Stomach (tissue), 9 donors: ENCODE measurements around the gene CRB2. TPM values are rescaled to one million over a fixed set of nuclear protein-coding genes. Genes with fewer than 3 reads are reported as not detected.

ENCODE experiments used
- DNase-seq, 2 donors: peaks; one replicate each; pipeline versions ENCODE4 v3.0.0 to v3.0.0-alpha.2; 2013 to 2019
- H3K27ac ChIP-seq, 5 donors: fragments of 200-600 bp in 4 of 5; sonication (generic) in 4 of 5; one replicate each; pipeline ENCODE4 v1.5.1; 2013 to 2019; ENCODE audit warnings: mild to moderate bottlenecking in 1 of 5, moderate library complexity in 1 of 5
- H3K27me3 ChIP-seq, 3 donors: fragments of 200-600 bp; sonication (generic); one replicate each; pipeline ENCODE4 v1.5.1; 2017 to 2019; ENCODE audit warnings: mixed run types in 1 of 3
- H3K36me3 ChIP-seq, 4 donors: fragments of 200-600 bp; sonication (generic); 1 replicate in 3 of 4; 2 replicates in 1 of 4; pipeline ENCODE4 v1.5.1; 2016 to 2019
- H3K4me1 ChIP-seq, 4 donors: fragments of 200-600 bp; sonication (generic); one replicate each; pipeline ENCODE4 v1.5.1; 2016 to 2019
- H3K4me3 ChIP-seq, 4 donors: fragments of 200-600 bp; sonication (generic) in 3 of 4; one replicate each; pipeline ENCODE4 v1.5.1; 2016 to 2019; ENCODE audit warnings: mild to moderate bottlenecking in 1 of 4
- H3K9me3 ChIP-seq, 4 donors: fragments of 200-600 bp; sonication (generic); one replicate each; pipeline ENCODE4 v1.5.1; 2016 to 2019
- CTCF ChIP-seq, 7 experiments: fragments of 450-650 bp in 4 of 7; fragments of 200-600 bp in 3 of 7; sonication (generic) in 3 of 7; IDR thresholded peaks; one replicate each; pipeline ENCODE4 v1.5.1; 2016 to 2019; ENCODE audit warnings: antibody characterized with exemption in 7 of 7, control low read depth in 2 of 7, mild to moderate bottlenecking in 1 of 7
- EP300 ChIP-seq: sonication (generic); formaldehyde crosslinking; IDR thresholded peaks from one replicate; pipeline ENCODE4 v1.6.1; 2017; ENCODE audit warnings: antibody characterized with exemption
- POLR2A ChIP-seq, 4 donors: fragments of 450-650 bp; IDR thresholded peaks; one replicate each; pipeline ENCODE4 v1.6.1; 2016; ENCODE audit warnings: antibody characterized with exemption in 4 of 4, control low read depth in 2 of 4, mild to moderate bottlenecking in 1 of 4, moderate library complexity in 1 of 4
- POLR2AphosphoS5 ChIP-seq, 3 donors: sonication (generic); formaldehyde crosslinking; IDR thresholded peaks; one replicate each; pipeline ENCODE4 v1.6.1; 2016; ENCODE audit warnings: antibody characterized with exemption in 3 of 3
- WGBS, 5 donors: extraction: QIAGEN DNeasy Blood & Tissue Kit in 3 of 5; methylation state at CpG; one replicate each; pipeline versions ENCODE4 v1.1.5 to v1.1.7; 2013 to 2018; 5-methylcytosine and 5-hydroxymethylcytosine counted together
- intact Hi-C: fragments of 100-400 bp; cut with DNase I; formaldehyde crosslinking; loops from one replicate; pipeline ENCODE4 v1.15.1; 2023; ENCODE audit warnings: low total_unique reads
- polyA plus RNA-seq, 3 donors: library from polyadenylated mRNA; stranded (reverse); fragments of 200-250 nt; gene quantifications; one replicate each; pipeline ENCODE4 v1.2.3, GENCODE V29; 2013
- total RNA-seq, 5 donors: library from RNA; depleted of rRNA; stranded (reverse); fragments of >200 nt; gene quantifications; one replicate each; pipeline versions ENCODE4 v1.1.0 to v1.2.3, GENCODE V29; 2014 to 2016
- donor health status: healthy with polysubstance abuse.
- donor health status: Bipolar disorder and iron deficiency.
- donor health status: healthy.

Gene CRB2
- total and polyA plus RNA-seq, 8 donors, result 0.03 to 4.3 (median 0.19) TPM; not detected in 4

- no peak for TF ChIP-seq EP300
- TF ChIP-seq POLR2AphosphoS5 (IDR thresholded peaks at IDR 0.05), result no peak
- TF ChIP-seq POLR2A (IDR thresholded peaks at IDR 0.05), result no peak
- Histone ChIP-seq H3K27me3 (peaks cover 0 to 19% (median 6%) of the 10 kb centered on the region in 3 donors), H3K4me3 (no peak overlapping the region), H3K36me3 (no peaks in the 10 kb centered on the region), H3K4me1 (peaks cover 9 to 19% (median 16%) of the 10 kb centered on the region in 4 donors), H3K27ac (no peak overlapping the region), H3K9me3 (no peaks in the 10 kb centered on the region)
- no peak for DNase-seq
- intact Hi-C loops, result no loop called here
- 60 to 73% (median 68%) methylated on average over 11 of the region's 11 CpGs for WGBS, 5 donors
Observed at GRCh38 chr9:123361731-123362510, 5.9 kb downstream of the CRB2 start.

- intact Hi-C loops, result no loop called here
- Histone ChIP-seq H3K4me3 (no peak overlapping the region), H3K27me3 (peaks cover 0 to 28% (median 6%) of the 10 kb centered on the region in 3 donors), H3K4me1 (peaks cover 9 to 19% (median 16%) of the 10 kb centered on the region in 4 donors), H3K9me3 (no peaks in the 10 kb centered on the region), H3K36me3 (no peaks in the 10 kb centered on the region), H3K27ac (no peak overlapping the region)
- WGBS, 5 donors, result 87 to 95% (median 92%) methylated on average over 12 to 23 of the region's 23 CpGs
- TF ChIP-seq POLR2A (IDR thresholded peaks at IDR 0.05) (no peak), POLR2AphosphoS5 (IDR thresholded peaks at IDR 0.05) (no peak), CTCF (IDR thresholded peaks at IDR 0.05) (no peak), EP300 (no peak)
- DNase-seq, result no peak
Observed at GRCh38 chr9:123362856-123363255, 6.9 kb downstream of the CRB2 start.

- intact Hi-C loops, result no loop called here
- Histone ChIP-seq H3K4me1 (peaks cover 9 to 18% (median 16%) of the 10 kb centered on the region in 4 donors), H3K36me3 (no peaks in the 10 kb centered on the region), H3K4me3 (no peak overlapping the region), H3K27ac (no peak overlapping the region), H3K27me3 (peaks cover 0 to 42% (median 12%) of the 10 kb centered on the region in 3 donors), H3K9me3 (no peaks in the 10 kb centered on the region)
- WGBS, 5 donors, result 62 to 75% (median 70%) methylated on average over 10 to 11 of the region's 11 CpGs
- no peak for TF ChIP-seq CTCF (IDR thresholded peaks at IDR 0.05)
- peak in 1 of 2 donors; percentile 74 for DNase-seq
Observed at GRCh38 chr9:123364241-123364824, 8.3 kb downstream of the CRB2 start.

GRCh38 chr9:123365287-123365880 lies 9.4 kb downstream of the CRB2 start:
- no peak overlapping the region for H3K4me3 ChIP-seq
- H3K27ac ChIP-seq, result no peak overlapping the region
- H3K36me3 ChIP-seq, result no peaks in the 10 kb centered on the region
- 75 to 88% (median 87%) methylated on average over 12 of the region's 12 CpGs for WGBS, 5 donors
- DNase-seq, result no peak
- intact Hi-C loops, result no loop called here
- no peaks in the 10 kb centered on the region for H3K9me3 ChIP-seq
- TF ChIP-seq POLR2AphosphoS5 (IDR thresholded peaks at IDR 0.05) (no peak), CTCF (IDR thresholded peaks at IDR 0.05) (no peak), POLR2A (IDR thresholded peaks at IDR 0.05) (no peak), EP300 (no peak)
- peaks cover 0 to 53% (median 12%) of the 10 kb centered on the region in 3 donors for H3K27me3 ChIP-seq
- peaks cover 3 to 8% (median 5%) of the 10 kb centered on the region in 4 donors for H3K4me1 ChIP-seq
